DOHH2 (cell line): ENCODE results near the gene FRZB.

Source experiments
- H3F3A ChIP-seq: fragments of 200-600 bp; sonication (generic), shearing (Covaris generic); 2 replicates; pipeline ENCODE4 v1.6.0; 2016; ENCODE audit warnings: antibody characterized with exemption, mild to moderate bottlenecking; ENCODE audit not compliant: control insufficient read depth, insufficient read depth
- H3K27ac ChIP-seq: fragments of 200-600 bp; sonication (generic); 2 replicates; pipeline ENCODE4 v1.5.1; 2014; ENCODE audit warnings: low read depth, mild to moderate bottlenecking, low read length, moderate library complexity
- H3K27me3 ChIP-seq: fragments of 200-600 bp; sonication (generic); 2 replicates; pipeline ENCODE4 v1.6.1; 2014; ENCODE audit warnings: mild to moderate bottlenecking, low read length, mixed read lengths; ENCODE audit not compliant: control insufficient read depth
- H3K36me3 ChIP-seq: fragments of 200-600 bp; sonication (generic); 2 replicates; pipeline ENCODE4 v1.6.1; 2014; ENCODE audit warnings: mild to moderate bottlenecking, low read length, moderate library complexity, mixed read lengths; ENCODE audit not compliant: control insufficient read depth
- H3K4me1 ChIP-seq: fragments of 200-600 bp; sonication (generic); 2 replicates; pipeline ENCODE4 v1.6.1; 2014; ENCODE audit warnings: mild to moderate bottlenecking, low read length, mixed read lengths; ENCODE audit not compliant: control insufficient read depth
- H3K4me2 ChIP-seq: fragments of 200-600 bp; sonication (generic); 2 replicates; pipeline ENCODE4 v1.6.0; 2014; ENCODE audit warnings: mild to moderate bottlenecking, low read length, moderate library complexity
- H3K4me3 ChIP-seq: fragments of 200-600 bp; sonication (generic); 2 replicates; pipeline ENCODE4 v1.5.1; 2014; ENCODE audit warnings: mild to moderate bottlenecking, low read length, mixed read lengths
- H3K79me2 ChIP-seq: fragments of 200-600 bp; sonication (generic); 2 replicates; pipeline ENCODE4 v1.6.1; 2014; ENCODE audit warnings: mild to moderate bottlenecking, low read length, mixed read lengths; ENCODE audit not compliant: control insufficient read depth
- H3K9me2 ChIP-seq: fragments of 200-600 bp; sonication (generic); replicated peaks from 2 replicates; pipeline ENCODE4 v1.6.1; 2014; ENCODE audit warnings: mild to moderate bottlenecking, low read length, mixed read lengths; ENCODE audit not compliant: control insufficient read depth
- H3K9me3 ChIP-seq: fragments of 200-600 bp; sonication (generic); 2 replicates; pipeline ENCODE4 v1.6.1; 2014; ENCODE audit warnings: antibody characterized with exemption, low read length, mixed read lengths; ENCODE audit not compliant: control insufficient read depth, insufficient read depth
- H4K20me1 ChIP-seq: fragments of 200-600 bp; sonication (generic); 2 replicates; pipeline ENCODE4 v1.6.0; 2014; ENCODE audit warnings: low read depth, mild to moderate bottlenecking, antibody characterized with exemption, low read length, moderate library complexity; ENCODE audit not compliant: control insufficient read depth, insufficient read depth
- EZH2phosphoT487 ChIP-seq: fragments of 200-600 bp; sonication (generic); IDR thresholded peaks from 2 replicates; pipeline ENCODE4 v1.6.1; 2017; ENCODE audit warnings: borderline replicate concordance, mild to moderate bottlenecking, antibody characterized with exemption, low read length, moderate library complexity, mixed read lengths
- TF ChIP-seq, protein P1 (sequence below): fragments of 200-600 bp; sonication (generic); IDR thresholded peaks from one replicate; pipeline ENCODE4 v1.5.1; 2014; ENCODE audit warnings: antibody characterized with exemption, mild to moderate bottlenecking, low read depth, low read length; ENCODE audit not compliant: poor library complexity, severe bottlenecking

The FRZB gene

DNA sequence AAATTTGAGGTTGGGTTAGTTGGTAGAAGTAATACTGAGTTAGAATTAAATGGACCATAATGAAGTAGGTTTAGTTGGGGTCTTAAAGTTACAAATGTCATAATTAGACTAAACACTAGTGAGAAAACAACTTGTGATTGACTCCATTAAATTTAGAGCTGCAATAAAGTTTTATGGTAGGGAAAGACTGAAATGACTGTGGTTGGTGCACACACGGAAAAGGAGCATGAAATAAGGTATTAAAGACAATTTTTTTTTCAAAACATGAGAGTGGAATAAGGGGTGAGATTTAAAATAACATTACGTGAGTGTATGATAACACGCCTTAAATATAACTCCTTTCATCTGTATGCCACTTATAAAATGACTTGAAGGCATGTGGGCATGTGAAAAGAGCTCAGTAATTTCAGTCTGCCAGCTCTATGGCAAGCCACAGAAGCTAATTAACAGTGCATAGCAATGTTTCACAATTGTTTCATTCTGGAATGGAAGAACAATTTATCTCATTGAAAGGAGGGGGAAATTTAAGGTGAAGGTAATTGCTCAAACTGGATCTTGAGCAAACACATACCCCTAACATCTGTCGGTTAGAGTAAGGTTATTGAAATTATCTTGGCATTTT is 1.4 kb downstream of the FRZB start:
- H3F3A ChIP-seq = no peaks in the 10 kb centered on the region
- H4K20me1 ChIP-seq = no peaks in the 10 kb centered on the region
- no peaks in the 10 kb centered on the region for H3K9me2 ChIP-seq
- no peak overlapping the region for H3K4me3 ChIP-seq
- no peaks in the 10 kb centered on the region for H3K9me3 ChIP-seq
- H3K27ac ChIP-seq = no peak overlapping the region
- peaks cover 25% of the 10 kb centered on the region for H3K4me1 ChIP-seq
- no peaks in the 10 kb centered on the region for H3K79me2 ChIP-seq
- no peaks in the 10 kb centered on the region for H3K36me3 ChIP-seq
- TF ChIP-seq EZH2phosphoT487 = no peak
- TF ChIP-seq, protein P1, sequence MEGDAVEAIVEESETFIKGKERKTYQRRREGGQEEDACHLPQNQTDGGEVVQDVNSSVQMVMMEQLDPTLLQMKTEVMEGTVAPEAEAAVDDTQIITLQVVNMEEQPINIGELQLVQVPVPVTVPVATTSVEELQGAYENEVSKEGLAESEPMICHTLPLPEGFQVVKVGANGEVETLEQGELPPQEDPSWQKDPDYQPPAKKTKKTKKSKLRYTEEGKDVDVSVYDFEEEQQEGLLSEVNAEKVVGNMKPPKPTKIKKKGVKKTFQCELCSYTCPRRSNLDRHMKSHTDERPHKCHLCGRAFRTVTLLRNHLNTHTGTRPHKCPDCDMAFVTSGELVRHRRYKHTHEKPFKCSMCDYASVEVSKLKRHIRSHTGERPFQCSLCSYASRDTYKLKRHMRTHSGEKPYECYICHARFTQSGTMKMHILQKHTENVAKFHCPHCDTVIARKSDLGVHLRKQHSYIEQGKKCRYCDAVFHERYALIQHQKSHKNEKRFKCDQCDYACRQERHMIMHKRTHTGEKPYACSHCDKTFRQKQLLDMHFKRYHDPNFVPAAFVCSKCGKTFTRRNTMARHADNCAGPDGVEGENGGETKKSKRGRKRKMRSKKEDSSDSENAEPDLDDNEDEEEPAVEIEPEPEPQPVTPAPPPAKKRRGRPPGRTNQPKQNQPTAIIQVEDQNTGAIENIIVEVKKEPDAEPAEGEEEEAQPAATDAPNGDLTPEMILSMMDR = no peak
- no peaks in the 10 kb centered on the region for H3K27me3 ChIP-seq
- H3K4me2 ChIP-seq = no peak overlapping the region

DNA sequence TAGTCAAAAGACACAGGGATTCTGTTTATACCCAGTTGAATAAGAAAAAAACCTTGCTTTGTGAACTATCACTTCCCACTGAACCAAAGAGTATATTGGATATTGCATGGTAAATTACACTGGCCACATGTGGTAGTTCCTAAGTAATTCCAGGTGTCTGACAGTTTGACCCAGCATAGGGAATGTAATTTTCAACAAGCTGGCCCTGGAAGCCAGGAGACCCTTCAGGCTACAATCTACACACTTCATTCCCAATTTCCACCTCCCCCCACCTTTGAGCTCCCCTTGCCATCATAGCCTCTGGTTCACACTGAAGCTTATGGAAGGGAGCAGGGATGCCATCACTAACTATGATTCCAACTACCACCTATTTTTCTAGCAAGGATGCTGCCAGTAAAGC is 2.8 kb downstream of the FRZB start:
- Histone ChIP-seq H3K27me3 (no peaks in the 10 kb centered on the region), H3K27ac (no peak overlapping the region), H3K79me2 (no peaks in the 10 kb centered on the region), H3K9me3 (no peaks in the 10 kb centered on the region), H3K36me3 (no peaks in the 10 kb centered on the region), H3K9me2 (no peaks in the 10 kb centered on the region), H4K20me1 (no peaks in the 10 kb centered on the region), H3K4me1 (peaks cover 17% of the 10 kb centered on the region), H3K4me2 (no peak overlapping the region), H3F3A (no peaks in the 10 kb centered on the region), H3K4me3 (no peak overlapping the region)
- no peak for TF ChIP-seq EZH2phosphoT487
- TF ChIP-seq, protein P1 = no peak

DNA sequence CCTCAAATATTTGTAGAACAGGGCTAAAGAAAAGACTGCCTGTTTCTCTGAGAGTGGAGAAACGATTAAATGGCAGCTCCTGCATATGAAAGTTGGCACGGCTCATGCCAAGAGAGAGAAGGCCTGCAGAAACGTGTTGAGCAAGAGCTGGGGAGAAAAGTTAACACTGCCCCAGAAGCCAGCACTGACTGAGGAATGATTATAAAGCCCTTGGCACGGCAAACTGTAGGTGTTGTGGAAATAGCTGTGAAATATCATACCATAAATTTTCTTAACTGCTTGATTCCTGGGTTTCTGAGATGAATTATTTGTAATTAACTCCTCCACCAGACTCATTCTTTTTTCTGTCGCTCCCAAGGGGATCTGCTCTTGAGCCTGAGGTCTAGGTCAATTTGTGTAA is 4.3 kb downstream of the FRZB start:
- no peaks in the 10 kb centered on the region for H3K36me3 ChIP-seq
- no peaks in the 10 kb centered on the region for H3K79me2 ChIP-seq
- peaks cover 5% of the 10 kb centered on the region; the same call in 1 of the 2 replicates for H3K4me1 ChIP-seq
- H3K4me3 ChIP-seq = no peak overlapping the region
- no peaks in the 10 kb centered on the region for H3K27me3 ChIP-seq
- no peak overlapping the region for H3K27ac ChIP-seq
- no peak overlapping the region; the same call in 1 of the 2 replicates for H3K4me2 ChIP-seq
- TF ChIP-seq, protein P1 = no peak
- no peak for TF ChIP-seq EZH2phosphoT487
- H4K20me1 ChIP-seq = no peaks in the 10 kb centered on the region
- no peaks in the 10 kb centered on the region for H3K9me3 ChIP-seq
- H3F3A ChIP-seq = no peaks in the 10 kb centered on the region
- H3K9me2 ChIP-seq = no peaks in the 10 kb centered on the region
